HEK293 (cell line): Measurements from ENCODE around the gene KBTBD3.

Experiments used
- HIC1 ChIP-seq: fragments of 450-650 bp; formaldehyde crosslinking; IDR thresholded peaks from 2 replicates; pipeline ENCODE4 v1.5.1; 2016; ENCODE audit warnings: missing biosample characterization, missing genetic modification characterization
- TCF7L2 ChIP-seq: IDR thresholded peaks from 2 replicates; pipeline ENCODE4 v1.6.1; 2011; ENCODE audit warnings: low read depth, mild to moderate bottlenecking, inconsistent platforms, low read length, moderate library complexity, borderline replicate concordance
- ZFP3 ChIP-seq: fragments of 450-650 bp; formaldehyde crosslinking; IDR thresholded peaks from 2 replicates; pipeline ENCODE4 v1.5.1; 2016; ENCODE audit warnings: low read depth, missing biosample characterization, missing genetic modification characterization
- ZNF423 ChIP-seq: fragments of 450-650 bp; formaldehyde crosslinking; IDR thresholded peaks from 2 replicates; pipeline ENCODE4 v1.5.1; 2016; ENCODE audit warnings: missing biosample characterization, missing genetic modification characterization
- ZNF544 ChIP-seq: fragments of 450-650 bp; formaldehyde crosslinking; IDR thresholded peaks from 2 replicates; pipeline ENCODE4 v1.5.0; 2017; ENCODE audit warnings: missing biosample characterization, missing genetic modification characterization
- TF ChIP-seq, protein P1 (sequence below): fragments of 450-650 bp; formaldehyde crosslinking; IDR thresholded peaks from 2 replicates; pipeline ENCODE4 v1.5.1; 2016; ENCODE audit warnings: missing biosample characterization, missing genetic modification characterization

DNA sequence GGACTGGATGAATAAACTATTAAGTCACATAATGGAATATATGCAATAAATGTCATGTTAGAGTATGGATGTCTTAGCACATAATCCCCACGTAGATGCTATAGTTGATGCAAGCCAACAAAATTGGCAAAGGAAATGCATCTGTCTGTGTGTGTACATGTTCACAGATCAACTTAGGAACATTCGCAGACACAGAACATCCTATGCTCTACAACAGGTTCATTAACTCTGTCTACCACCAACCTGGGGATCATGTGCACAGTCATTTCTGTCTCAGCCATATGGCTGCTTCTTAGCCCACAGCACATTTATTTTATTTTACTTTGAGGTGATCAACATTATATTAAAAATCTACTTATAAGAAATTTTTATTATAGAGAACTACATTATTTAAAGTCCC, 60.1 kb downstream of the KBTBD3 start:
- TF ChIP-seq, protein P1, sequence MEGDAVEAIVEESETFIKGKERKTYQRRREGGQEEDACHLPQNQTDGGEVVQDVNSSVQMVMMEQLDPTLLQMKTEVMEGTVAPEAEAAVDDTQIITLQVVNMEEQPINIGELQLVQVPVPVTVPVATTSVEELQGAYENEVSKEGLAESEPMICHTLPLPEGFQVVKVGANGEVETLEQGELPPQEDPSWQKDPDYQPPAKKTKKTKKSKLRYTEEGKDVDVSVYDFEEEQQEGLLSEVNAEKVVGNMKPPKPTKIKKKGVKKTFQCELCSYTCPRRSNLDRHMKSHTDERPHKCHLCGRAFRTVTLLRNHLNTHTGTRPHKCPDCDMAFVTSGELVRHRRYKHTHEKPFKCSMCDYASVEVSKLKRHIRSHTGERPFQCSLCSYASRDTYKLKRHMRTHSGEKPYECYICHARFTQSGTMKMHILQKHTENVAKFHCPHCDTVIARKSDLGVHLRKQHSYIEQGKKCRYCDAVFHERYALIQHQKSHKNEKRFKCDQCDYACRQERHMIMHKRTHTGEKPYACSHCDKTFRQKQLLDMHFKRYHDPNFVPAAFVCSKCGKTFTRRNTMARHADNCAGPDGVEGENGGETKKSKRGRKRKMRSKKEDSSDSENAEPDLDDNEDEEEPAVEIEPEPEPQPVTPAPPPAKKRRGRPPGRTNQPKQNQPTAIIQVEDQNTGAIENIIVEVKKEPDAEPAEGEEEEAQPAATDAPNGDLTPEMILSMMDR (tag by site-specific recombination): no peak
- no peak for TF ChIP-seq TCF7L2
- TF ChIP-seq HIC1 (tag by site-specific recombination): no peak
- no peak for TF ChIP-seq ZFP3 (tag by site-specific recombination)
- TF ChIP-seq ZNF544 (tag by site-specific recombination): no peak
- no peak for TF ChIP-seq ZNF423 (tag by site-specific recombination)
